Heart left ventricle (tissue), 13 donors: ENCODE results near the gene HS3ST3A1.

Experiments used
- CTCF ChIP-seq, 12 donors: fragments of 200-600 bp; sonication (generic) in 4 of 12; IDR thresholded peaks; one replicate each; pipeline versions ENCODE4 v1.5.0 to v1.8.0; 2018 to 2022; ENCODE audit warnings: antibody characterized with exemption in 12 of 12, mild to moderate bottlenecking in 5 of 12
- POLR2A ChIP-seq, 2 donors: fragments of 450-650 bp; IDR thresholded peaks; one replicate each; pipeline ENCODE4 v1.6.1; 2017; ENCODE audit warnings: antibody characterized with exemption in 2 of 2, mild to moderate bottlenecking in 2 of 2, moderate library complexity in 2 of 2
- donor health status: ischemic (EF 13 %, LVEDD 7.1; RV severe dilation, severe dysfunction).
- donor health status: DM: no; HTN: yes; CAD: no.
- donor health status: DM: no; HTN: no; CAD: no.
- donor health status: ischemic (EF 25% LVEDD 6.9; RV normal size, moderate dysfunction).
- donor health status: ischemic (EF 25% LVEDD 5.7; RV mildly dilated, moderate dysfunction).
- donor health status: ischemic (EF 35%, LVEDD 5.7; RV mildly dilated, moderate dysfunction).
- donor health status: nonischemic (EF 11% LVEDD 7.7; RV severe dilation, severe dysfunction).
- donor health status: DM: yes; HTN: yes; CAD: no.
- donor health status: PGD.
- donor health status: ischemic (EF 29% LVEDD 5.4; RV normal size, mild dysfunction).
- donor health status: nonischemic (EF 23%, LVEDD 6.1; RV moderate dilation, normal function).

GRCh38 chr17:13544765-13545164 lies 57.0 kb downstream of the HS3ST3A1 start:
- TF ChIP-seq POLR2A (IDR thresholded peaks at IDR 0.05) (no peak), CTCF (IDR thresholded peaks at IDR 0.05) (no peak)
